Thyroid gland (tissue), 4 donors: ENCODE results near the gene CIITA. TPM values are rescaled to one million over a fixed set of nuclear protein-coding genes. Genes with fewer than 3 reads are reported as not detected.

Experiments used
- DNase-seq, 2 donors: peaks; one replicate each; pipeline ENCODE4 v3.0.0-alpha.2; 2019
- H3K27ac ChIP-seq, 3 donors: fragments of 200-600 bp; sonication (generic); 1 replicate in 2 of 3; 2 replicates in 1 of 3; pipeline ENCODE4 v1.5.1; 2016 to 2019; ENCODE audit warnings: mild to moderate bottlenecking in 1 of 3, moderate library complexity in 1 of 3
- H3K27me3 ChIP-seq: fragments of 200-600 bp; sonication (generic); one replicate; pipeline ENCODE4 v1.5.1; 2019
- H3K36me3 ChIP-seq, 2 donors: fragments of 200-600 bp; sonication (generic); one replicate each; pipeline ENCODE4 v1.5.1; 2016 to 2019
- H3K4me1 ChIP-seq, 2 donors: fragments of 200-600 bp; sonication (generic); one replicate each; pipeline ENCODE4 v1.5.1; 2017 to 2019
- H3K4me3 ChIP-seq, 3 donors: fragments of 200-600 bp; sonication (generic); replicated peaks in 1 of 3; 1 replicate in 2 of 3; 2 replicates in 1 of 3; pipeline ENCODE4 v1.5.1; 2016; ENCODE audit warnings: mild to moderate bottlenecking in 1 of 3
- H3K9me3 ChIP-seq: fragments of 200-600 bp; sonication (generic); one replicate; pipeline ENCODE4 v1.5.1; 2017
- POLR2A ChIP-seq, 2 donors: fragments of 450-650 bp; IDR thresholded peaks; one replicate each; pipeline ENCODE4 v1.6.1; 2017; ENCODE audit warnings: antibody characterized with exemption in 2 of 2, mild to moderate bottlenecking in 2 of 2, moderate library complexity in 1 of 2
- WGBS, 2 donors: methylation state at CpG; one replicate each; pipeline ENCODE4 v1.1.5; 2017; 5-methylcytosine and 5-hydroxymethylcytosine counted together
- intact Hi-C: fragments of 100-400 bp; cut with DNase I; formaldehyde crosslinking; loops from one replicate; pipeline ENCODE4 v1.15.1; 2023
- total RNA-seq, 4 donors: library from RNA; depleted of rRNA; stranded (reverse); fragments of >200 nt; gene quantifications; one replicate each; pipeline ENCODE4 v1.2.3, GENCODE V29; 2016
- TF ChIP-seq, protein P1 (sequence below), 6 experiments: fragments of 200-600 bp in 3 of 6; fragments of 450-650 bp in 3 of 6; sonication (generic) in 3 of 6; IDR thresholded peaks; one replicate each; pipeline ENCODE4 v1.5.1; 2016 to 2019; ENCODE audit warnings: antibody characterized with exemption in 6 of 6, mild to moderate bottlenecking in 2 of 6, inconsistent platforms in 1 of 6, moderate library complexity in 1 of 6

CIITA gene
- total RNA-seq, 4 donors from 2014 or later = 1.8 to 14.3 (median 10.0) TPM

DNA sequence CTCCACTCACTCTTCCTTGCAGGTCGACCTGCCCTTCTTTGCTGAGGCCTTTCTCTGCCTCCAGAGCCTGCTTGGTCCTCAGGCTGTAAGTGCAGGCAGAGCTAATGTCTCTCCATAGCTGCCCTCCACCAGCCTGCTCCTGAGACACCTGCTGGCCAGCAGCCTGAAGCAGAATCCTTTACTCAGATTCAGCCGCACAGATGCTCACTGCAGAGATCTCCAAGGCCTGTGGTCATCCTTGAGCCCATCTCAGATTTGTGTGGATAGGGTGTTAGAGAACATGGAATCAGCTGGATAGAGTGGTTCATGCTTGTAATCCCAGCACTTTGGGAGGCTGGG lies 53.7 kb downstream of the CIITA start:
- WGBS, 2 donors = 69 to 73% methylated on average over 2 of the region's 2 CpGs
- Histone ChIP-seq H3K4me3 (no peak overlapping the region), H3K4me1 (peaks cover 4 to 20% of the 10 kb centered on the region in 2 donors), H3K36me3 (peaks cover 12 to 20% of the 10 kb centered on the region in 2 donors), H3K27ac (no peak overlapping the region), H3K9me3 (no peaks in the 10 kb centered on the region), H3K27me3 (no peaks in the 10 kb centered on the region)
- no peak for DNase-seq
- intact Hi-C loops = no loop called here
- no peak for TF ChIP-seq POLR2A (IDR thresholded peaks at IDR 0.05)
- TF ChIP-seq, protein P1, sequence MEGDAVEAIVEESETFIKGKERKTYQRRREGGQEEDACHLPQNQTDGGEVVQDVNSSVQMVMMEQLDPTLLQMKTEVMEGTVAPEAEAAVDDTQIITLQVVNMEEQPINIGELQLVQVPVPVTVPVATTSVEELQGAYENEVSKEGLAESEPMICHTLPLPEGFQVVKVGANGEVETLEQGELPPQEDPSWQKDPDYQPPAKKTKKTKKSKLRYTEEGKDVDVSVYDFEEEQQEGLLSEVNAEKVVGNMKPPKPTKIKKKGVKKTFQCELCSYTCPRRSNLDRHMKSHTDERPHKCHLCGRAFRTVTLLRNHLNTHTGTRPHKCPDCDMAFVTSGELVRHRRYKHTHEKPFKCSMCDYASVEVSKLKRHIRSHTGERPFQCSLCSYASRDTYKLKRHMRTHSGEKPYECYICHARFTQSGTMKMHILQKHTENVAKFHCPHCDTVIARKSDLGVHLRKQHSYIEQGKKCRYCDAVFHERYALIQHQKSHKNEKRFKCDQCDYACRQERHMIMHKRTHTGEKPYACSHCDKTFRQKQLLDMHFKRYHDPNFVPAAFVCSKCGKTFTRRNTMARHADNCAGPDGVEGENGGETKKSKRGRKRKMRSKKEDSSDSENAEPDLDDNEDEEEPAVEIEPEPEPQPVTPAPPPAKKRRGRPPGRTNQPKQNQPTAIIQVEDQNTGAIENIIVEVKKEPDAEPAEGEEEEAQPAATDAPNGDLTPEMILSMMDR (IDR thresholded peaks at IDR 0.05) = no peak

DNA sequence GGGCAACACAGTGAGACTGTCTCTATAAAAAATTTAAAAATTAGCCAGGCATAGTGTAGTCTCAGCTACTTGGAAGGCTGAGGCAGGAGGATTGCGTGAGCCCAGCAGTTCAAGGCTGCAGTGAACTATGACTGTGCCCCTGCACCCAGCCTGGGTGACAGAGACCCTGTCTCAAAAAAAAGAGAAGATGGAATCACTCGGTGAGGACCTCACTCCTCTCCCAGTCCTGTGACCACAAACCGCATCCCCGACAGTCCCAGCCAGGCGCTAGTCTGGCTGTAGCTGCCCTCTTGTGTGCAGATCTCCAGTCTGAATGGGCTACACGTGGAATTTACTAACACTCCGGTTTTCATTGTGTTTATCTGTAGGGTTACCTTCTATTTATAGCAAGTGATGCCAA lies 54.1 kb downstream of the CIITA start:
- H3K27ac ChIP-seq = no peak overlapping the region
- no peak for DNase-seq
- H3K27me3 ChIP-seq = no peaks in the 10 kb centered on the region
- H3K4me1 ChIP-seq = peaks cover 5 to 22% of the 10 kb centered on the region in 2 donors
- H3K4me3 ChIP-seq = no peak overlapping the region
- WGBS, 2 donors = 80 to 83% methylated on average over 7 of the region's 7 CpGs
- intact Hi-C loops = no loop called here
- peaks cover 12 to 16% of the 10 kb centered on the region in 2 donors for H3K36me3 ChIP-seq
- no peaks in the 10 kb centered on the region for H3K9me3 ChIP-seq
- no peak for TF ChIP-seq POLR2A (IDR thresholded peaks at IDR 0.05)
- TF ChIP-seq, protein P1 (IDR thresholded peaks at IDR 0.05) = no peak

DNA sequence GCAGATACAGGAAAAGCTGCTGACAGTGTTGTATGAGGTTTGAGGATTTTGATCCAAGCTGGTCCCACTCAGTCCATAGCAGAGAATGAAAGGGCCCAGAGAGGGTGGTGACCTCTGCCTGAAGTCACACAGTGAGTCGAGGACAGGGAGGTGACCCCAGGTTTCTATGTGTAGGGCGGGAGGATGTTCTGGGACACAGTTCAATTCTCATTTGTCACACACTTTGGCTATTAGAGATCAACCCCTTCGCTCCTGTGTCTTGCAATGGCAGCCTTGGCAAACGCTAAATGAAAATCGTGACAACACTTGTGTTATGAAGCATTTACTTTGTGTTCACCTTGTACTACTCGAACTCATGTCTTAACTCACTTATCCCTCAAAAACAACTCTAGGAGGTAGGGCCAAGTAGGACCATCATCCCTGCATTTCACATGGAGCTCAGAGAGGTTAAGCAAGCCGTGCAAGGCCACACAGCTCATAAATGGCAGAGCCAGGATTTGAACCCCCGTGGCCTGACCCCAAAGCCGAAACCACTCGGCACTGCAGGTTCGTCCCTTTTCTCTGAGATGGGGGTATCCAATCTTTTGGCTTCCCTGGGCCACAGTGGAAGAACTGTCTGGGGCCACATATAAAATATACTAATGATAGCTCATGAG lies 55.1 kb downstream of the CIITA start:
- DNase-seq = no peak
- TF ChIP-seq, protein P1 (IDR thresholded peaks at IDR 0.05) = no peak
- no peak for TF ChIP-seq POLR2A (IDR thresholded peaks at IDR 0.05)
- Histone ChIP-seq H3K9me3 (no peaks in the 10 kb centered on the region), H3K27ac (no peak overlapping the region), H3K4me3 (no peak overlapping the region), H3K4me1 (peaks cover 13 to 29% of the 10 kb centered on the region in 2 donors), H3K27me3 (no peaks in the 10 kb centered on the region), H3K36me3 (peaks cover 10 to 12% of the 10 kb centered on the region in 2 donors)
- WGBS, 2 donors = 97 to 98% methylated on average over 11 of the region's 11 CpGs
- intact Hi-C loops = no loop called here

DNA sequence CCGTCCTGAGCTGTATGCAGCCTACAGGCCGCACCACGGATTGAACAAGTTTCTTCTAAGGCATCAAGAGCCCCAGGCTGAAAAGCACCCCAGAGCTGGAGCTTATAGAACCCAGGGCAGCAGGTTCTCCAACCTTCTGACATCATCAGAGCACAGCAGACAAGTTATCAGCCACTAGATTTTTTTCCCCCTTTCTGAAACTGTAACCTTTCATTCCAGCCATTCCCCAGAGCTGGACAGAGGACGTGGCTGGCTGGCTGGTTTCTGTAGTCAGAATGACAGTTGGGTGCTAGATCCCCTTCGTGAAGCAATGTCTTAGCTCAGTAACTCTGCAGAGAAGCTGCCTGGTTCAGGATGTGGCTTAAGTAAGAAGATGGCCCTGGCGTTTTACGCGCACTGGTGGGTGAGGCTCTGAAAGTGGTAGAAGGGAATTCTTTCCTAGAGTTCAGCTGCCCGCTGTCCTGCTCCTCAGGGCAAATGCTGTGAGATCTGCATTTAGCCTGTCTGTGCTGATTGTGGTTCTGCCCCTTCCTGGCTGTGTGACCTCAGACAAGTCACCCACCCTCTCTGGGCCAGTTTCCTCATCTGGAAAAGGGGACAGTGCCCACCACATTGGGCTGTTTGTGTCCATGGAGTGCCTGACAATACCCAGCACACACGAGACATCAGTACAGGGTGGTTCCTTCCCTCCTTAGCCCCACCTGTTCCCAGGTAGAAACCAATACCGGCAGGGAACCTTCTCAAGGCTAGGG lies 56.1 kb downstream of the CIITA start:
- H3K36me3 ChIP-seq = peaks cover 4 to 5% of the 10 kb centered on the region in 2 donors
- DNase-seq = no peak
- H3K27ac ChIP-seq = no peak overlapping the region
- no peak overlapping the region for H3K4me3 ChIP-seq
- H3K4me1 ChIP-seq = peaks cover 23 to 39% of the 10 kb centered on the region in 2 donors
- no peaks in the 10 kb centered on the region for H3K9me3 ChIP-seq
- 85 to 94% methylated on average over 11 of the region's 11 CpGs for WGBS, 2 donors
- no peak for TF ChIP-seq POLR2A (IDR thresholded peaks at IDR 0.05)
- TF ChIP-seq, protein P1 (IDR thresholded peaks at IDR 0.05) = no peak
- H3K27me3 ChIP-seq = no peaks in the 10 kb centered on the region
- intact Hi-C loops = no loop called here

DNA sequence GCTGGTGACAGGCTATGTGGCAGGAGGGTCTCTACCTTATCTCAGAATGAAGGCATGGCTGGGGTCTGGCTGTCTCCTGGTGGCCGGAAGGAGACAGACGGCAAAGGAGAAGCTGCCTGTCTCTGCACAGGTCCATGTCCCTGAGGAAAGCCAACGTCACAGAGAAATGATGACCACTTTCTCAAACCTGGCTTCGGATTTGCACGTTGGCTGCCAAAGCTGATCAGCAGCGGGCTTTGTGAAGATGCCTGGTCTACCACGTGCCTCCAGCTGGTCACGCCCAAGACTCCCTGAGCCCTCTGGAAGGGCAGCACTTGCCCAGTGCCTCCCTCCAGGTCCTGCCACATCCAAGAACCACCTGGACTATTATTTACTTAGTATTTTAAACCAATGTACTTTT lies 56.9 kb downstream of the CIITA start:
- Histone ChIP-seq H3K4me3 (no peak overlapping the region), H3K4me1 (peaks cover 30 to 46% of the 10 kb centered on the region in 2 donors), H3K9me3 (no peaks in the 10 kb centered on the region), H3K27ac (no peak overlapping the region), H3K36me3 (peaks cover 4% of the 10 kb centered on the region in 2 donors), H3K27me3 (no peaks in the 10 kb centered on the region)
- WGBS, 2 donors = 85 to 86% methylated on average over 8 of the region's 8 CpGs
- DNase-seq = no peak
- TF ChIP-seq POLR2A (IDR thresholded peaks at IDR 0.05) = no peak
- intact Hi-C loops = no loop called here
